OCI-LY7 (cell line): Measurements from ENCODE around the gene ARHGAP33. TPM values are rescaled to one million over a fixed set of nuclear protein-coding genes. Genes with fewer than 3 reads are reported as not detected.

Source experiments
- BruUV-seq: library from RNA; stranded (reverse); fragments of 400-500 nt; replicated peaks from 2 replicates; lab custom pipeline; 2021; lab: Mats Ljungman, UMichigan
- CTCF ChIA-PET: fragments of 300-600 bp; sonication (Branson Sonifier 250); formaldehyde crosslinking; loops from one replicate; lab custom pipeline; 2022; ENCODE audit warnings: antibody characterized with exemption; ENCODE audit not compliant: unreplicated experiment; lab: Charles Lee
- POLR2A ChIA-PET: fragments of 300-600 bp; sonication (Branson Sonifier 250); formaldehyde crosslinking; loops from one replicate; lab custom pipeline; 2022; ENCODE audit warnings: antibody characterized with exemption; lab: Charles Lee
- DNase-seq: peaks from one replicate; pipeline ENCODE4 v3.0.0-alpha.2; 2015; ENCODE audit warnings: low spot score
- H2AFZ ChIP-seq: fragments of 200-600 bp; sonication (generic), shearing (Covaris generic); 2 replicates; pipeline ENCODE4 v1.6.1; 2014; ENCODE audit warnings: mild to moderate bottlenecking, antibody characterized with exemption, low read length, moderate library complexity
- H3K27ac ChIP-seq: fragments of 200-600 bp; sonication (generic); 2 replicates; pipeline ENCODE4 v1.5.1; 2014; ENCODE audit warnings: mixed run types, low read depth, mild to moderate bottlenecking, moderate library complexity, low read length, inconsistent platforms; ENCODE audit not compliant: poor library complexity, severe bottlenecking
- H3K36me3 ChIP-seq: fragments of 200-600 bp; sonication (generic); 2 replicates; pipeline ENCODE4 v1.6.1; 2014; ENCODE audit warnings: mild to moderate bottlenecking, antibody characterized with exemption, low read length, moderate library complexity, mixed read lengths; ENCODE audit not compliant: insufficient read depth
- H3K4me1 ChIP-seq: fragments of 200-600 bp; sonication (generic); 2 replicates; pipeline ENCODE4 v1.5.1; 2014; ENCODE audit warnings: mild to moderate bottlenecking, low read length; ENCODE audit not compliant: insufficient read depth, poor library complexity, severe bottlenecking
- H3K4me2 ChIP-seq: fragments of 200-600 bp; sonication (generic); 2 replicates; pipeline ENCODE4 v1.6.1; 2014; ENCODE audit warnings: mild to moderate bottlenecking, low read length
- H3K4me3 ChIP-seq: fragments of 200-600 bp; sonication (generic); 2 replicates; pipeline ENCODE4 v1.5.1; 2014; ENCODE audit warnings: mild to moderate bottlenecking, low read depth, low read length; ENCODE audit not compliant: poor library complexity, severe bottlenecking
- H3K79me2 ChIP-seq: fragments of 200-600 bp; sonication (generic); 2 replicates; pipeline ENCODE4 v1.6.1; 2016; ENCODE audit warnings: low read depth, mild to moderate bottlenecking, low read length, moderate library complexity, mixed read lengths; ENCODE audit not compliant: insufficient read depth
- H3K9me2 ChIP-seq: fragments of 200-600 bp; sonication (generic); 2 replicates; pipeline ENCODE4 v1.6.1; 2016; ENCODE audit warnings: mild to moderate bottlenecking, low read length, mixed read lengths; ENCODE audit not compliant: insufficient read depth
- H3K9me3 ChIP-seq: fragments of 200-600 bp; sonication (generic); 2 replicates; pipeline ENCODE4 v1.6.1; 2014; ENCODE audit warnings: mild to moderate bottlenecking, mixed run types, low read length, mixed read lengths
- H4K20me1 ChIP-seq: fragments of 200-600 bp; sonication (generic); 2 replicates; pipeline ENCODE4 v1.6.1; 2014; ENCODE audit warnings: mild to moderate bottlenecking, antibody characterized with exemption, low read length, moderate library complexity, mixed read lengths; ENCODE audit not compliant: insufficient read depth
- EZH2phosphoT487 ChIP-seq: fragments of 200-600 bp; sonication (generic); IDR thresholded peaks from 2 replicates; pipeline ENCODE4 v1.6.1; 2018; ENCODE audit warnings: low read depth, borderline replicate concordance, mild to moderate bottlenecking, mixed run types, antibody characterized with exemption, low read length, moderate library complexity, mixed read lengths
- intact Hi-C: fragments of 100-400 bp; cut with micrococcal nuclease; formaldehyde crosslinking; loops from one replicate; pipeline ENCODE4 v1.10.0; 2022; ENCODE audit not compliant: unreplicated experiment
- total RNA-seq, 2 experiments: library from RNA; depleted of rRNA in 1 of 2; stranded (reverse); fragments of >200 nt in 1 of 2; shearing (Covaris generic) in 1 of 2; gene quantifications; 2 replicates each; pipeline ENCODE4 v1.2.3, GENCODE V29; 2014 to 2022
- TF ChIP-seq, protein P1 (sequence below): fragments of 200-600 bp; sonication (generic); conservative IDR thresholded peaks from 2 replicates; pipeline ENCODE4 v1.5.1; 2014; ENCODE audit warnings: mild to moderate bottlenecking, antibody characterized with exemption, low read length, moderate library complexity, mixed read lengths

ARHGAP33 gene
- total RNA-seq, 2 experiments from 2014 or later, result 15.1 to 94.6 TPM

DNA sequence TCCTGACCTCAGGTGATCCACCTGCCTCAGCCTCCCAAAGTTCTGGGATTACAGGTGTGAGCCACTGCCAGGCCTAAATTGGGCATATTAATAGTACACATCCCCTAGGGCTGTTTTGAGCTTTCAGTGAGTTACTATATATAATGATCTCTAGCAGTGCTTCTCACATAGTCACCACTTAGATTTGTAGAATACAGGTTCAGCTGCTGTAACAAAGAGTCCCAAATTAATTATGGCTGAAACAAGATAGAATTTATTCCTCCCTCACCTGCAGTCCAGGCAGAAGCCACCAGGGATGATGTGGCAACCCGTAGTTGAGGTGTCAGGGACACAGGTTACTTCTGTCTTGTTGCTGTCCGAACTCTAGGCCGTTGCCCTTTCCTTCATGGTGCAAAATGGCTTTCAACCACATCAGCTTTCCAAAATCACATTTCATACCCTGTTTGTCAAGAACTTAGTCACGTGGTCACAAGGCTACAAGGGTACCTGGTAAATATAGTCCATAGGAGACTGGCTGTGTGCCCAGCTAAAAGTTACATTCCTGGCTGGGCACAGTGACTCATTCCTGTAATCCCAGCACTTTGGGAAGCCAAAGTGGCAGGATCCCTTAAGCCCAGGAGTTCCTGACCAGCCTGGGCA lies 14.5 kb upstream of the ARHGAP33 start:
- H3K4me3 ChIP-seq, result no peak overlapping the region
- intact Hi-C loops, result no loop called here
- no peak overlapping the region for H2AFZ ChIP-seq
- no peaks in the 10 kb centered on the region for H4K20me1 ChIP-seq
- H3K36me3 ChIP-seq, result peaks cover 42% of the 10 kb centered on the region
- peaks cover 21% of the 10 kb centered on the region for H3K4me1 ChIP-seq
- no peak overlapping the region for H3K4me2 ChIP-seq
- no TSS peak for BruUV-seq
- no peak for DNase-seq
- ChIA-PET CTCF (no interaction called here), POLR2A (no interaction called here)
- TF ChIP-seq EZH2phosphoT487, result no peak
- TF ChIP-seq, protein P1, sequence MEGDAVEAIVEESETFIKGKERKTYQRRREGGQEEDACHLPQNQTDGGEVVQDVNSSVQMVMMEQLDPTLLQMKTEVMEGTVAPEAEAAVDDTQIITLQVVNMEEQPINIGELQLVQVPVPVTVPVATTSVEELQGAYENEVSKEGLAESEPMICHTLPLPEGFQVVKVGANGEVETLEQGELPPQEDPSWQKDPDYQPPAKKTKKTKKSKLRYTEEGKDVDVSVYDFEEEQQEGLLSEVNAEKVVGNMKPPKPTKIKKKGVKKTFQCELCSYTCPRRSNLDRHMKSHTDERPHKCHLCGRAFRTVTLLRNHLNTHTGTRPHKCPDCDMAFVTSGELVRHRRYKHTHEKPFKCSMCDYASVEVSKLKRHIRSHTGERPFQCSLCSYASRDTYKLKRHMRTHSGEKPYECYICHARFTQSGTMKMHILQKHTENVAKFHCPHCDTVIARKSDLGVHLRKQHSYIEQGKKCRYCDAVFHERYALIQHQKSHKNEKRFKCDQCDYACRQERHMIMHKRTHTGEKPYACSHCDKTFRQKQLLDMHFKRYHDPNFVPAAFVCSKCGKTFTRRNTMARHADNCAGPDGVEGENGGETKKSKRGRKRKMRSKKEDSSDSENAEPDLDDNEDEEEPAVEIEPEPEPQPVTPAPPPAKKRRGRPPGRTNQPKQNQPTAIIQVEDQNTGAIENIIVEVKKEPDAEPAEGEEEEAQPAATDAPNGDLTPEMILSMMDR, result no peak
- H3K9me3 ChIP-seq, result 0 out of 2 replicates have a peak, but pooled peaks cover 8% of the 10 kb centered on the region
- no peak overlapping the region for H3K27ac ChIP-seq
- H3K9me2 ChIP-seq, result no peaks in the 10 kb centered on the region
- H3K79me2 ChIP-seq, result peaks cover 13% of the 10 kb centered on the region; the same call in 1 of the 2 replicates

DNA sequence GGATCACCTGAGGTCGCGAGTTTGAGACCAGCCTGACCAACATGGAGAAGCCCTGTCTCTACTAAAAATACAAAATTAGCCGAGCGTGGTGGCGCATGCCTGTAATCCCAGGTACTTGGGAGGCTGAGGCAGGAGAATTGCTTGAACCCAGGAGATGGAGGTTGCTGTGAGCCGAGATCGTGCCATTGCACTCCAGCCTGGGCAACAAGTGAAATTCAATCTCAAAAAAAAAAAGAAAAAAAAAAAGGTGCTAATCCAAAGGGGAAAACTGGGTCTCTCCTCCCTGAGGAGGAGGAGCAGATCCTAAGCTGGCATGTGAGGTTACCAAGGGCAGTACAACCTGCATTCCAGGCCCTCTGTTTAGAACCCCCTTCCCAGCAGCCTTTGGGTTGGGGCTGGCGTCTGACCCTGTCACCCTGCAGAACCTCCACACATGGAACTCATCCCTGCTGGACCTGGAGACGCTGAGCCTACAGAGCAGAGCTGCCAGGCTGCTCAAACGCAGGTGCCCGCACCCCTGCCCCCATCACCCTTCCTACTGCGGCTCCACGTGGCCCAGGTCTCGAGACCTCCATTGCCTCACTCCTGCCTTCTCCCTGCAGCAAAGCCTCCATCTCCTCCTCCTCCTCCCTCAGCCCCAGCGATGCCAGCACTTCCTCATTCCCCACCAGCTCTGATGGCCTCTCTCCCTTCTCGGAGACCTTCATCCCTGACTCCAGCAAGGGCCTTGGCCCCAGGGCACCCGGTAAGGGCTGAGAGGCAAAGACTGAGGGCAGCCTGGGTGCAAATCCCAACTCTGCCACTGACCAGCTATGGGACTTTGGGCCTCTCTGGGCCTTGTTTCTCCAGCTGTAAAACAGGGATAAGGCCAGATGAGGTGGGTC lies 10.7 kb upstream of the ARHGAP33 start:
- DNase-seq, result no peak
- H4K20me1 ChIP-seq, result no peaks in the 10 kb centered on the region
- H3K9me2 ChIP-seq, result no peaks in the 10 kb centered on the region
- no peak overlapping the region for H3K4me2 ChIP-seq
- no TSS peak for BruUV-seq
- peaks cover 3% of the 10 kb centered on the region for H3K4me1 ChIP-seq
- H3K27ac ChIP-seq, result no peak overlapping the region
- peaks cover 53% of the 10 kb centered on the region for H3K36me3 ChIP-seq
- intact Hi-C loops, result no loop called here
- CTCF ChIA-PET, result no interaction called here
- H3K79me2 ChIP-seq, result peaks cover under 1% of the 10 kb centered on the region; the same call in 1 of the 2 replicates
- no peak overlapping the region for H2AFZ ChIP-seq
- 0 out of 2 replicates have a peak, but pooled peaks cover 8% of the 10 kb centered on the region for H3K9me3 ChIP-seq
- POLR2A ChIA-PET, result interaction anchor here (0.6 kb wide), 1 partner anchor 79 kb away, joined by 3 read pairs; no protein-coding TSS in a partner anchor
- no peak for TF ChIP-seq EZH2phosphoT487
- TF ChIP-seq, protein P1, result no peak
- H3K4me3 ChIP-seq, result no peak overlapping the region
